Renal cortex interstitium (tissue), 11 donors: ENCODE results near the gene GBA2. TPM values are rescaled to one million over a fixed set of nuclear protein-coding genes. Genes with fewer than 3 reads are reported as not detected.

Experiments
- DNase-seq, 11 donors: peaks; one replicate each; pipeline ENCODE4 v3.0.0-alpha.2; 2013; ENCODE audit warnings: low read depth in 9 of 11, low spot score in 4 of 11; ENCODE audit errors: extremely low read depth in 1 of 11
- polyA plus RNA-seq, 3 donors: library from polyadenylated mRNA; unstranded; fragments of 120-200 nt; gene quantifications; one replicate each; pipeline ENCODE4 v1.2.1, GENCODE V29; 2013; ENCODE audit not compliant: insufficient read length in 3 of 3

GBA2 gene
- polyA plus RNA-seq, 3 donors, result 96.9 to 126 (median 107) TPM

DNA sequence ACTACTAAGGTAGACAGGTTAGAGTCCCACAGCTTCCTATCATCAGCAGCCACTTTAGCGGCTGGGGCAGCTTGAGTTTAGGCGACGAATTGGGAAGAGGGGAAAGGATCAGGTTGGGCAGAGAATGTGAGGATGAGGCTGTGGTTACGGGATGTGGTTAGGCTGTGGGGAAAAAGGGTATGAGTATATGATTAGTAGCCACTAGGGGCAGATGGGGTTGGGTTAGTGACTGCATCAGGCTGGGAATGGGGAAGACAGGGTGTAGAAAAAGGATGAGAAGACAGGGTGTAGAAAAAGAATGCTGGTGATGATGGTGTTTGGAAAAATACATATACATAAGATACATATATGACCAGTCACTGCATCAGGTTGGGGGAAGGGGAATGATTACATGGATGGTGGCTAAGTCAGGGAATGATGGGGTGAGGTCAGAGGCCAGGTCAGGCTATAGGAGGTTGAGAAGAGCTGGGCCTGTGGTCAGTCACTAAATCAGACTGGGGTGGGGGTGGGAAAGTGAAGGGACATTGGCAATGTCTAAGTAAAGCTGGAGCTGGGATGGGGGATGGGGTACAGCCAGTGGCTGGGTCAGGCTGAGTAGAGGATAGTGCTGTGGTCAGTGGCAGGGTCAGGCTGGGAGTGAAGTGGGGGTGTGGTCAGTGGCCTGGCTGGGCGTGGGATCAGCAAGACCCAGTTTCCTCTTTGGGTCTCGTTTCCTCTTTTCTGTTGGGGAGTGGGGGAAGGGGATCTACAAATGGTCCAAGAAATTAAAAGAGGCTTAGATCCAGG is 19.1 kb downstream of the GBA2 start:
- peak in 2 of 11 donors; percentile 17 to 29 for DNase-seq

DNA sequence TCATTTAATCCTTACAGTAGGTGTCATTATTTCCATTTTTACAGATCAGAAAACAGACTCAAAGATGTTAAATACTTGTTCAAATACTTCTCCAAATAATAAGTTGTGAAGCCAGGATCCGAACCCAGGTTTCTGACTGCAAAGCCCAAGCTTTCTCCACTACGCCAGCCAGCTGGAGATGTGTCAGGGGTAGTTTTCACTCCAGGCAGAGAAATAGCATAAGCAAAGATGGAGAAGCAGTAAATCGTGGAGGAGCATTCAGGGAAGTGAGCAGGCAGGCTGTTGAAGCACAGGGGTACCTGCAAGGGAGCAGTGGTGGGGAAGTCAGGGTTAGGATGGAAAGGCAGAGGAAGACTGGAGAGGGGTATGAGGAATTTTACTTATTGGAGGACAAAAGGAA is 19.9 kb downstream of the GBA2 start:
- DNase-seq, result no peak

GRCh38 chr9:35728041-35728971 is 20.7 kb downstream of the GBA2 start:
- peak in 8 of 11 donors; percentile 46 to 80 (median 57) for DNase-seq

DNA sequence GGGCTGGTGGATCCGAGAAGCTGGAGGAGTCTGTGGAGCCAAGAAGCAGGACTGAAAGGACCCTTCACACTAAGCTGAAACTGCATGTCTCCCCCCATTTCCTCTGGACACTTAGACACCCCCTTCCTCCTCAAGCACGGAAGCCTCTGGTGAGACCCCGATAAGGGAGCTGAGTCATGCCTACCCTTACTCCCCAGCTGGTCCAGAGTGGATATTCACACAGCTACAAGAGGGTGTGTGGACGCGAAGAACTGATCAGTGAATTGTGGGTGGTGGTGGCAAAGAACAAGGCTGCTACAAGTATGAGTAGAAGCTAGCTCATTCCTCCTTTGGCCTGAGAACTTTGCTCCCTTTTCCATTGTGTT is 21.4 kb downstream of the GBA2 start:
- DNase-seq, result no peak

- DNase-seq, result no peak
Observed at GRCh38 chr9:35726931-35727330, 22.1 kb downstream of the GBA2 start.

DNA sequence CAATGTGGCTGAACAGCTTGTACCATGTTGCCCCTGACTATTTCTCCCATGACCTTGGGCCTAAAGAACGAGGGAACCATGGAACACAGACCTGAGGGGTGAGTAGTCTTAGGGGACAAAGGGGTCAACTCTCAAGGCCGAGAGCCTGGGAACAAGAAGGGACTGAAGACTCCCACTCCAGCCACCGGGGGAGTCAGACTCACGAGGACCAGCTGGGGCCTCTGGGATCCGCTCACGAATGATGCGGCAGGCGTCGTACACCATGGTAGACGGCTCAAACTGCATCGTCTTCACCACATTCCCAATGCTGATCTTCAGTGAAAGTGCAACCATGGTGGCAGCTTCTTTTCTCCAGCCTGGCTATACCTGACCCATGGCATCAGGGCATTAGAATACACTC is 23.7 kb downstream of the GBA2 start:
- DNase-seq, result no peak

GRCh38 chr9:35723908-35724307 is 25.1 kb downstream of the GBA2 start:
- DNase-seq, result no peak

DNA sequence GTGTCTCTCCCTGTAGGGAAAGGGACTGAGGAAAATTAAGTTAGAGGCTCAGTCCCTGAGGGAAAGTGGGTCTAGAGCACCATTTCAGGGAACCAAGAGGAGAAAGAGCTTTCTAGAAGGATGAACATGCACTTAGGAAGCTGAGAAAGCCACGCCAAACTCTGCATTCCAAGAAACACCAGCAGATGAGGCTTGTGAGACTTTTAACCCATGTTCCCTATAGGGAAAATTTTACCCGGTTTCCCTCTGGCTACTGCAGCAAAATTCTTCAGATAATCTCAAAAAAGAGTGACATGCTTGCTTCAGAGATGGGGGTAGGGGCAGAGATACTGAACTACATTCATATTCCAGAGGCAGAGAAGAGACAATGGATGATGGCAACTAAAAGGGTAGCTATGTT is 25.6 kb downstream of the GBA2 start:
- no peak for DNase-seq

GRCh38 chr9:35719546-35719945 is 29.5 kb downstream of the GBA2 start:
- DNase-seq, result no peak

- no peak for DNase-seq
Observed at GRCh38 chr9:35718721-35719511, 30.1 kb downstream of the GBA2 start.

- DNase-seq, result no peak
Observed at GRCh38 chr9:35717132-35717870, 31.7 kb downstream of the GBA2 start.

DNA sequence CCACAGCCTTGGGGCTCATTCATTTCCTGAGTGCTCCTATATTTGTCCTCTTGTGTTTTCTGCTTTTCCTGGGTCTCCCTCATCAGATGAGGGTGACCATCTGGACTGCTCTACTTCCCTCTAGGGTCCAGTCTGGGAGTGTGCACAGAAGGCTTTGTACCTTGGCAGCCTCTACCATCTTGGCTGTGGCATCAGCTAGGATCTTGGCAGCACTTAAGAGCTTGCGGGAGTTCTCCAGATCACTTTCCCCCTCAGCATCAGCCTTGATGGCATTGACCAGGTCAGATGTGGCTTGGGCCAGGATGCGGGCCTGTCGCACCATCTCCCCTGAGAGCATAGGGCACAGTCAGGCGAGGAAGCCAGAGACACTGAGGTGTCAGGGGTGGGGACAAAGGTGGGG is 32.8 kb downstream of the GBA2 start:
- DNase-seq, result no peak

GRCh38 chr9:35714579-35715252 is 34.3 kb downstream of the GBA2 start:
- no peak for DNase-seq

- no peak for DNase-seq
Observed at GRCh38 chr9:35714123-35714522, 34.9 kb downstream of the GBA2 start.

DNA sequence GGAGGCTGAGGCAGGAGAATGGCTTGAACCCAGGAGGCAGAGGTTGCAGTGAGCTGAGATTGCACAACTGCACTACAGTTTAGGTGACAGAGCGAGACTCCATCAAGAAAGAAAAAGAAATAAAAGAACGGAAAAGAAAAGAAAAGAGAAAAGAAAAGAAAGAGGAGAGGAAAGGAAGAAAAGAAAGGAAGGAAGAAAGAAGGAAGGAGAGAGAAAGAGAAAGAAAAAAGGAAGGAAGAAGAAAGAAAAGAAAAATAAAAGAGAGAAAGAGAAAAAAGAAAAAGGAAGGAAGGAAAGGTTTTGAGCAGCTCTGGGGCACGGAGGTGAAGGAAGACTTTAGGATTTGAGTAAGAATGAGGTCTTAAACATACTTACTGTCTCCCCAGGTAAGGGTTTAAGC is 35.5 kb downstream of the GBA2 start:
- no peak for DNase-seq

GRCh38 chr9:35712762-35713400 is 36.1 kb downstream of the GBA2 start:
- DNase-seq, result no peak

DNA sequence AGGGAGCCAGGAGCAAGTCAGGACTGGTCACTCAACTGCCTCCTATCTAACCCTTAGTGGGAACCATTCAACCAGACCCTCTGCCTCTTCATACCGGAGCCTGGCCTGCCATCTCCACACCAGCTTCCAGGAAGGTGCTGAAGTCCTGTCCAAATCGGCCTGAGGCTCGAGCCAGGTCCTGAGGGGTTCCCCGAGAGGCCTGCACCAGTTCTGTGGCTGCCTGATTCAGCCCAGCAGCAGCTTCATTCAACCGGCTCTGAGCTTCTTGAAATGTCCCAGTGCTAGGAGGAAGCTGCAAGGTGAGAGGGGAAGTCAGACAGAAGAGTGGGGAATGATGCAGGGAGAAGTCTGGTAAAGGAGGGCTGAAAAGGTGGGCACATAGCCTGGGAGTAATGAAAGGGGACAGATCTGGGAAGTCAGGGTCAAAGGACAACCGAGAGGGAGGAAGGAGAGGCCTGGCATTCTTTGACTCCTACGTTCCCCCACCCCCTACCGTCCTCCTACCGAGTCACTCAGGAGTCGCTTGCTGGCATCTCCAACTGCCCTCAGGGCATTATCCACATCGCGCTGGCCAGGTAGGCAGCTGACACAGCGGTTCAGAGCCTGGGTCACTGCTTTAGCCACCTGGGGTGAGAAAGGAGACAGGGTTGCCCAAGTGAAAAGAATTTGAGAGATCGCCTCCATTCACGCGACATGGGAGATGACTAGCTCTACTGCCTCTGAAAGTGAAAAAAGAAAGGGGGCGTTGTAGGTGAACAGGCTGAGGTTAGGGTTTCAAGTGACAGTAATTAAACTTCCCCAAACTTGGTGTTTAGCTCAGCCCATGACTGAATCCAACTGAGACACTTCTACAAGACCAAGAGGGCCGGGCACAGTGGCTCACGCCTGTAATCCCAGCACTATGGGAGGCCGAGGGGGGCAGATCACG is 37.3 kb downstream of the GBA2 start:
- DNase-seq, result no peak
